ENCODE measurements around the gene NEK6. TPM values are rescaled to one million over a fixed set of nuclear protein-coding genes. Genes with fewer than 3 reads are reported as not detected.

Gene NEK6
- total and polyA plus RNA-seq, 9 of the 15 experiments (the other 6 are each of a cell fraction or from before 2014, with no cell fraction given) = 3.1 to 19.0 (median 8.4) TPM

DNA sequence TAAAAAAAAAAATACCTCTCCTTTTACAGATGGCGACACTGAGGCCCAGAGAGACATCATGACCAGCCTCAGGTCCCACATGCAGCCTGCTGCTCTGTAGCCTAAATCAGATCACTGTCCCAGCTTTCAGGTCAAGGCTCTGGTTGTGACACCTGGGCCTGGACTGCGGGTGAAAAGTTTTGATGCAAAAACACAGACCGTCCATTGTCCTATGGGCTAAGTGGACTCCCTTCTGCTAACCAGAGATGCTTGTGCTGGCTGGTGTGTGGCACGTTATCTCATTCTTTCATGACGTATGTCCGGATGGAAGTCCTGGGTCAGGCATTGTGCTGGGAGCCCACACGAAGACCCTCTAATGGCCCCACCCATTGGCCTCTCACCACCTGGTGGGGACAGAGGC lies 7.8 kb downstream of the NEK6 start (continued):
- TF ChIP-seq, protein P1, sequence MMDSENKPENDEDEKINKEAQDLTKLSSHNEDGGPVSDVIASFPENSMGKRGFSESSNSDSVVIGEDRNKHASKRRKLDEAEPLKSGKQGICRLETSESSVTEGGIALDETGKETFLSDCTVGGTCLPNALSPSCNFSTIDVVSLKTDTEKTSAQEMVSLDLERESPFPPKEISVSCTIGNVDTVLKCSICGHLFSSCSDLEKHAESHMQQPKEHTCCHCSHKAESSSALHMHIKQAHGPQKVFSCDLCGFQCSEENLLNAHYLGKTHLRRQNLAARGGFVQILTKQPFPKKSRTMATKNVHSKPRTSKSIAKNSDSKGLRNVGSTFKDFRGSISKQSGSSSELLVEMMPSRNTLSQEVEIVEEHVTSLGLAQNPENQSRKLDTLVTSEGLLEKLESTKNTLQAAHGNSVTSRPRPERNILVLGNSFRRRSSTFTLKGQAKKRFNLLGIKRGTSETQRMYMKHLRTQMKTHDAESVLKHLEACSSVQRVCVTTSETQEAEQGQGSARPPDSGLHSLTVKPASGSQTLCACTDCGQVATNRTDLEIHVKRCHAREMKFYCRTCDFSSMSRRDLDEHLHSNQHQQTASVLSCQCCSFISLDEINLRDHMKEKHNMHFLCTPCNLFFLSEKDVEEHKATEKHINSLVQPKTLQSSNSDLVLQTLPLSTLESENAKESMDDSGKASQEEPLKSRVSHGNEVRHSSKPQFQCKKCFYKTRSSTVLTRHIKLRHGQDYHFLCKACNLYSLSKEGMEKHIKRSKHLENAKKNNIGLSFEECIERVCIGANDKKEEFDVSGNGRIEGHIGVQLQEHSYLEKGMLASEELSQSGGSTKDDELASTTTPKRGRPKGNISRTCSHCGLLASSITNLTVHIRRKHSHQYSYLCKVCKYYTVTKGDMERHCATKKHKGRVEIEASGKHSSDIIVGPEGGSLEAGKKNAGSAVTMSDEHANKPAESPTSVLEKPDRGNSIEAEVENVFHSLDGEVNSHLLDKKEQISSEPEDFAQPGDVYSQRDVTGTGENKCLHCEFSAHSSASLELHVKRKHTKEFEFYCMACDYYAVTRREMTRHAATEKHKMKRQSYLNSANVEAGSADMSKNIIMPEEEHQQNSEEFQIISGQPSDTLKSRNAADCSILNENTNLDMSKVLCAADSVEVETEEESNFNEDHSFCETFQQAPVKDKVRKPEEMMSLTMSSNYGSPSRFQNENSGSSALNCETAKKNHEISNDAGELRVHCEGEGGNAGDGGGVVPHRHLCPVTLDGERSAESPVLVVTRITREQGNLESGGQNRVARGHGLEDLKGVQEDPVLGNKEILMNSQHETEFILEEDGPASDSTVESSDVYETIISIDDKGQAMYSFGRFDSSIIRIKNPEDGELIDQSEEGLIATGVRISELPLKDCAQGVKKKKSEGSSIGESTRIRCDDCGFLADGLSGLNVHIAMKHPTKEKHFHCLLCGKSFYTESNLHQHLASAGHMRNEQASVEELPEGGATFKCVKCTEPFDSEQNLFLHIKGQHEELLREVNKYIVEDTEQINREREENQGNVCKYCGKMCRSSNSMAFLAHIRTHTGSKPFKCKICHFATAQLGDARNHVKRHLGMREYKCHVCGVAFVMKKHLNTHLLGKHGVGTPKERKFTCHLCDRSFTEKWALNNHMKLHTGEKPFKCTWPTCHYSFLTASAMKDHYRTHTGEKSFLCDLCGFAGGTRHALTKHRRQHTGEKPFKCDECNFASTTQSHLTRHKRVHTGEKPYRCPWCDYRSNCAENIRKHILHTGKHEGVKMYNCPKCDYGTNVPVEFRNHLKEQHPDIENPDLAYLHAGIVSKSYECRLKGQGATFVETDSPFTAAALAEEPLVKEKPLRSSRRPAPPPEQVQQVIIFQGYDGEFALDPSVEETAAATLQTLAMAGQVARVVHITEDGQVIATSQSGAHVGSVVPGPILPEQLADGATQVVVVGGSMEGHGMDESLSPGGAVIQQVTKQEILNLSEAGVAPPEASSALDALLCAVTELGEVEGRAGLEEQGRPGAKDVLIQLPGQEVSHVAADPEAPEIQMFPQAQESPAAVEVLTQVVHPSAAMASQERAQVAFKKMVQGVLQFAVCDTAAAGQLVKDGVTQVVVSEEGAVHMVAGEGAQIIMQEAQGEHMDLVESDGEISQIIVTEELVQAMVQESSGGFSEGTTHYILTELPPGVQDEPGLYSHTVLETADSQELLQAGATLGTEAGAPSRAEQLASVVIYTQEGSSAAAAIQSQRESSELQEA (IDR thresholded peaks at IDR 0.05; ENCODE audit: low read depth) = no peak
- no peak for TF ChIP-seq CBX8 (IDR thresholded peaks at IDR 0.05; ENCODE audit: borderline replicate concordance, extremely low read depth, low read depth, low read length, poor library complexity, severe bottlenecking)
- no peak for TF ChIP-seq PHF8 (IDR thresholded peaks at IDR 0.05; ENCODE audit: borderline replicate concordance, low read length)
- no peak for TF ChIP-seq ZNF212 (CRISPR knock-in tag; IDR thresholded peaks at IDR 0.05)
- TF ChIP-seq COPS2 (conservative IDR thresholded peaks at IDR 0.05) = no peak
- TF ChIP-seq ZNF23 (CRISPR knock-in tag; IDR thresholded peaks at IDR 0.05) = no peak
- TF ChIP-seq GABPB1 (CRISPR knock-in tag; IDR thresholded peaks at IDR 0.05) = no peak

Data from K562 (cell line).